Peyer's patch (tissue), 4 donors: Measurements from ENCODE around the gene DCLK1. TPM values are rescaled to one million over a fixed set of nuclear protein-coding genes. Genes with fewer than 3 reads are reported as not detected.

Experiments
- DNase-seq, 3 donors: peaks; one replicate each; pipeline ENCODE4 v3.0.0-alpha.2; 2017 to 2019
- H3K27ac ChIP-seq, 4 donors: fragments of 200-600 bp; sonication (generic); one replicate each; pipeline ENCODE4 v1.5.1; 2016 to 2019
- H3K27me3 ChIP-seq, 2 donors: fragments of 200-600 bp; sonication (generic); one replicate each; pipeline ENCODE4 v1.5.1; 2019
- H3K36me3 ChIP-seq, 3 donors: fragments of 200-600 bp; sonication (generic); one replicate each; pipeline ENCODE4 v1.5.1; 2016 to 2019
- H3K4me1 ChIP-seq, 4 donors: fragments of 200-600 bp; sonication (generic); one replicate each; pipeline ENCODE4 v1.5.1; 2016 to 2019
- H3K4me3 ChIP-seq, 4 donors: fragments of 200-600 bp; sonication (generic); 1 replicate in 3 of 4; 2 replicates in 1 of 4; pipeline ENCODE4 v1.5.1; 2016 to 2019; ENCODE audit warnings: mild to moderate bottlenecking in 1 of 4
- H3K9me3 ChIP-seq, 4 donors: fragments of 200-600 bp; sonication (generic); one replicate each; pipeline ENCODE4 v1.5.1; 2016 to 2019; ENCODE audit warnings: mild to moderate bottlenecking in 1 of 4
- CTCF ChIP-seq, 6 experiments: fragments of 450-650 bp in 4 of 6; fragments of 200-600 bp in 2 of 6; sonication (generic) in 1 of 6; IDR thresholded peaks; one replicate each; pipeline ENCODE4 v1.5.1; 2017 to 2019; ENCODE audit warnings: antibody characterized with exemption in 6 of 6, mild to moderate bottlenecking in 3 of 6, moderate library complexity in 1 of 6
- POLR2A ChIP-seq, 2 donors: fragments of 450-650 bp; IDR thresholded peaks; one replicate each; pipeline ENCODE4 v1.5.1; 2017; ENCODE audit warnings: antibody characterized with exemption in 2 of 2, mild to moderate bottlenecking in 2 of 2, moderate library complexity in 2 of 2
- total RNA-seq, 4 donors: library from RNA; depleted of rRNA; stranded (reverse); fragments of >200 nt; gene quantifications; one replicate each; pipeline ENCODE4 v1.1.0, GENCODE V29; 2016

DCLK1 gene
- total RNA-seq, 4 donors from 2014 or later, result 3.7 to 23.1 (median 9.1) TPM

DNA sequence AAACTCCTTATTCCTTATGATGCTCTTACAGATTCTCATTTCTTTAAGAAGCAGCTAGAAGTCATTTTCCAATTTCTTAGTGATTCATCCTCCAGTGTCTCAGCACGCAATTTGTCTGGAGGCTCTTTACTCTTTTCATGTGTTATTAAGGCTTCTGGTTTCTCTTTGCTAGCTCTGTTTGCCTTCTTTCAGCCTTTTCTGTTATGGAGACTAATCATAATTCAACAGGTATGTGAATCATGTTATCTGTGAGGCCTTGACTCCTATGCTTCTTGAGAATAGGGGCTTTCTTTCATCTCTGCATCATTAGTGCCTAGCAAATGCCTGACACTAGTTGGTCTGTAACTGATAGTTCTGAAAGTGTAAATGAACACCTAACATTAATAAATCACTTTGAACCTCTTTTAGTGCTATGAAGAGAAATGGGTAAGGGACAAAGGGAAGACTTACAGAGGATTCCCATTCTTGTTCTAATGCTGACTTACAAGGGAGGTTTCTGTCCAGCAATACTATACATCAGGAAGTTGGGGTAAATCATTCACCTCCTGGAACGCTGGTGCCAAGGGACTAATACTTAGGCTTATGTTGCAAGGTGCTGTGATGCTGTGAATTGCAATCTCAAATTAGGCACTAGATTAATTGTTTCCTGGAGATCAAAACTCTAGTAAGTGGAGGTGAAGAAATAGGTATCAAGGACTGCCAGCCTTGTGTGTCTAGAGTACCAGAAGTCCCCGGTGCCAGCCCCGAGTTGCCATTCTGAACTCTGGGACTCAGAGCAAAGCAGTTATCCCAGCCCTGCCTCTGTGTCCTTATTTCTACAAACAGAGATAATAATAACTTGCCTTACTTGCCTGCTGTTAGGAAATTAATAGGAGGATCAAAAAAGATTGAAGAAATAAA lies 265.6 kb downstream of the DCLK1 start:
- Histone ChIP-seq H3K4me1 (no peaks in the 10 kb centered on the region), H3K4me3 (no peak overlapping the region), H3K36me3 (no peaks in the 10 kb centered on the region), H3K27ac (no peak overlapping the region), H3K9me3 (no peaks in the 10 kb centered on the region), H3K27me3 (no peaks in the 10 kb centered on the region)
- TF ChIP-seq CTCF (IDR thresholded peaks at IDR 0.05), result no peak
- TF ChIP-seq POLR2A (IDR thresholded peaks at IDR 0.05), result no peak
- DNase-seq, result no peak

DNA sequence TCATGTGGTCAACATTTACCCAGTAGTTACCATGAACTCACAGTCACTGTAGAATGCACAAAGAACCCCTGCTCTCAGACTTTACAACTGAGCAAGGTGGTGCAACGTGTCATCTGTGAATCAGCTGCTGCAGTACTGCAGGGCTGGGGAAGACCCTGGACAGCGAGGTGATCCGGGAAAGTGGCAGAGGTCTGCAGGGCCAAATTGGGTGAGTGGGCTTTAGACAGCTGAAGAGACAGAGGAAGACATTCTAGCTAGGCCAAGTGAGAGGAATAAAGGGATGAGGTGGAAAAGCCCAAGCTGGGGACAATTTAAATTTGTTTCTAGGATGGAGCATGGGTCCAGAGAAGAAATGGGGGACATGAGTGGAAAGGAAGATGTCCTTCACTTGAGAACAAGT lies 270.5 kb downstream of the DCLK1 start:
- Histone ChIP-seq H3K9me3 (no peaks in the 10 kb centered on the region), H3K36me3 (no peaks in the 10 kb centered on the region), H3K4me1 (no peaks in the 10 kb centered on the region), H3K27ac (no peak overlapping the region), H3K27me3 (no peaks in the 10 kb centered on the region), H3K4me3 (no peak overlapping the region)
- TF ChIP-seq CTCF (IDR thresholded peaks at IDR 0.05) (no peak), POLR2A (IDR thresholded peaks at IDR 0.05) (no peak)
- no peak for DNase-seq

GRCh38 chr13:35859981-35860380 lies 271.2 kb downstream of the DCLK1 start:
- no peak overlapping the region for H3K27ac ChIP-seq
- H3K36me3 ChIP-seq, result no peaks in the 10 kb centered on the region
- H3K9me3 ChIP-seq, result no peaks in the 10 kb centered on the region
- no peaks in the 10 kb centered on the region for H3K27me3 ChIP-seq
- H3K4me3 ChIP-seq, result no peak overlapping the region
- no peak for DNase-seq
- no peaks in the 10 kb centered on the region for H3K4me1 ChIP-seq
- no peak for TF ChIP-seq POLR2A (IDR thresholded peaks at IDR 0.05)

GRCh38 chr13:35858665-35859064 lies 272.5 kb downstream of the DCLK1 start:
- H3K9me3 ChIP-seq, result no peaks in the 10 kb centered on the region
- H3K36me3 ChIP-seq, result no peaks in the 10 kb centered on the region
- H3K4me3 ChIP-seq, result no peak overlapping the region
- no peaks in the 10 kb centered on the region for H3K4me1 ChIP-seq
- DNase-seq, result no peak
- H3K27ac ChIP-seq, result peak overlapping the region in 1 of 4 donors; percentile 51
- TF ChIP-seq CTCF (IDR thresholded peaks at IDR 0.05) (no peak), POLR2A (IDR thresholded peaks at IDR 0.05) (no peak)
- H3K27me3 ChIP-seq, result no peaks in the 10 kb centered on the region

DNA sequence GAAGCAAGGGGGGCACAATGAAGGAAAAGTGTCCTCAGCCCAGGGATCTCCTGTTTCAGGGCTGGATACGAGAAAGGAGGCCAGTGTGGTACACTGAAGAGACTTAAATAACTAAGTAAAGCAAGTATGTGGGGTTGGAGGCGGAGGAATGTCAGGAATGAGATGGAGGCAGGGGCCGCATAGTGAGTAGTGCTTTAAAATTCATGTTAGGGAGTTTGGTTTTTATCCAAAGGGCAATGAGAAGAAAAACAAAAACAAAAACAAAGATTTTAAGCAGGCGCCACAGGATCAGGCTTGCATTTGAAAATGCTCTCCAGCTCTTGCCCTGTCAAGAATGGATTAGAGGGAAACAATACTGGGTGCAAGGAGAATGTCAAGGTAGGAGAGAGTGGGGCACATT lies 273.4 kb downstream of the DCLK1 start:
- TF ChIP-seq POLR2A (IDR thresholded peaks at IDR 0.05) (no peak), CTCF (IDR thresholded peaks at IDR 0.05) (no peak)
- Histone ChIP-seq H3K4me1 (no peaks in the 10 kb centered on the region), H3K27me3 (no peaks in the 10 kb centered on the region), H3K27ac (peak overlapping the region in 1 of 4 donors; percentile 51), H3K9me3 (no peaks in the 10 kb centered on the region), H3K4me3 (no peak overlapping the region), H3K36me3 (no peaks in the 10 kb centered on the region)
- no peak for DNase-seq

DNA sequence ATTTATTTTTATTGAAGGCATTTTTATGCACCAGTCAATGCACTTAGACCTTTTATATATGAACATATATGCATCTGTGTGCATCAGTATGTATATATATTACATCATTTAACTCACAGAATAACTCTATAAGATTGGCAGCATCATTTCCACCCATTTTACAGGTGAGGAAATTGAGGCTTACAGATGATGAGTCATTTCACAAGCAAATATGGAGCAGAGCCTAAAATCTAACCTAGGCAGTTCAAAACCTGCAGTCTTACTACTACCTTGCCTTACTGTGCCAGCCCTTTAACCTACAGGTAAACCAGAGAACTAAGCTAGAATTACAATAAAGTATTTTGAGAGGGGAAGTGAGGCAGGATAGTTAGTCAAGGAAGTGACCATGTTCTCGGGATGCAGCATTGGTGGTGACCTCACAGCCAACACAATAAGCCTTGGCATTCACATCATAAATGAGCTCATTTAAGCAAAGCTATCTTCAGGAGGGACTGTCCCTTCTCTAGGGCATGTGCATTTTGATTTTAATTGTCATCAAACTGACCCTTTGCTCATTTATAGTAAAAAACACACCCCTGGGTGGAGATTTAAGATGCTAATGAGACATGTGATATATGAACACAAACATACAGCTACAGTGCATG lies 274.3 kb downstream of the DCLK1 start:
- peak overlapping the region in 1 of 4 donors; percentile 51 for H3K27ac ChIP-seq
- TF ChIP-seq CTCF (IDR thresholded peaks at IDR 0.05), result no peak
- no peak for TF ChIP-seq POLR2A (IDR thresholded peaks at IDR 0.05)
- no peaks in the 10 kb centered on the region for H3K9me3 ChIP-seq
- no peaks in the 10 kb centered on the region for H3K27me3 ChIP-seq
- no peaks in the 10 kb centered on the region for H3K4me1 ChIP-seq
- no peaks in the 10 kb centered on the region for H3K36me3 ChIP-seq
- no peak for DNase-seq
- no peak overlapping the region for H3K4me3 ChIP-seq
